ENCODE measurements around the gene BDNF. TPM values are rescaled to one million over a fixed set of nuclear protein-coding genes. Genes with fewer than 3 reads are reported as not detected.

Gene BDNF
- total RNA-seq, 1 donor from 2014 or later, result 0.07 TPM

GRCh38 chr11:27723687-27724086, 23.4 kb upstream of the BDNF start:
- Mint-ChIP-seq H3K27ac (ENCODE audit: unreplicated experiment) (no peak overlapping the region), H3K4me3 (no peak overlapping the region), H3K9me3 (no peaks in the 10 kb centered on the region), H3K4me1 (peaks cover 21% of the 10 kb centered on the region), H3K27me3 (ENCODE audit: low read depth) (peaks cover 94% of the 10 kb centered on the region), H3K36me3 (ENCODE audit: low read depth) (no peaks in the 10 kb centered on the region)
- no peak for TF ChIP-seq CTCF (conservative IDR thresholded peaks at IDR 0.05)
- no peak for DNase-seq (ENCODE audit: low read depth, low spot score)

GRCh38 chr11:27722953-27723344, 22.7 kb upstream of the BDNF start:
- Mint-ChIP-seq H3K27me3 (ENCODE audit: low read depth) (peaks cover 96% of the 10 kb centered on the region), H3K4me1 (peaks cover 26% of the 10 kb centered on the region), H3K4me3 (peak overlapping the region; percentile 77), H3K9me3 (no peaks in the 10 kb centered on the region), H3K36me3 (ENCODE audit: low read depth) (no peaks in the 10 kb centered on the region), H3K27ac (ENCODE audit: unreplicated experiment) (no peak overlapping the region)
- TF ChIP-seq CTCF (conservative IDR thresholded peaks at IDR 0.05), result no peak
- DNase-seq (ENCODE audit: low read depth, low spot score), result no peak

GRCh38 chr11:27722117-27722952, 22.1 kb upstream of the BDNF start:
- no peak for TF ChIP-seq CTCF (conservative IDR thresholded peaks at IDR 0.05)
- Mint-ChIP-seq H3K4me3 (peak overlapping the region; percentile 87), H3K27me3 (ENCODE audit: low read depth) (peaks cover 98% of the 10 kb centered on the region), H3K4me1 (peaks cover 32% of the 10 kb centered on the region), H3K27ac (ENCODE audit: unreplicated experiment) (no peak overlapping the region), H3K36me3 (ENCODE audit: low read depth) (no peaks in the 10 kb centered on the region), H3K9me3 (no peaks in the 10 kb centered on the region)
- DNase-seq (ENCODE audit: low read depth, low spot score), result peak; percentile 18

GRCh38 chr11:27721264-27722116, 21.2 kb upstream of the BDNF start:
- Mint-ChIP-seq H3K27me3 (ENCODE audit: low read depth) (peaks cover 97% of the 10 kb centered on the region), H3K27ac (ENCODE audit: unreplicated experiment) (no peak overlapping the region), H3K4me3 (peak overlapping the region; percentile 87), H3K36me3 (ENCODE audit: low read depth) (no peaks in the 10 kb centered on the region), H3K4me1 (peaks cover 32% of the 10 kb centered on the region), H3K9me3 (no peaks in the 10 kb centered on the region)
- no peak for TF ChIP-seq CTCF (conservative IDR thresholded peaks at IDR 0.05)
- DNase-seq (ENCODE audit: low read depth, low spot score), result no peak

GRCh38 chr11:27720277-27720830, 20.1 kb upstream of the BDNF start:
- Mint-ChIP-seq H3K27ac (ENCODE audit: unreplicated experiment) (no peak overlapping the region), H3K4me3 (peak overlapping the region; percentile 89), H3K36me3 (ENCODE audit: low read depth) (no peaks in the 10 kb centered on the region), H3K9me3 (no peaks in the 10 kb centered on the region), H3K4me1 (peaks cover 32% of the 10 kb centered on the region), H3K27me3 (ENCODE audit: low read depth) (peaks cover 95% of the 10 kb centered on the region)
- DNase-seq (ENCODE audit: low read depth, low spot score), result peak; percentile 65
- peak; percentile 59 for TF ChIP-seq CTCF (conservative IDR thresholded peaks at IDR 0.05)

Data from neural crest cell (in vitro differentiated cells).